SU-DHL-6 (cell line): ENCODE measurements around the gene TNNI3K.

Experiments used
- H2AFZ ChIP-seq: fragments of 200-600 bp; sonication (generic); 2 replicates; pipeline ENCODE4 v1.6.1; 2014; ENCODE audit warnings: low read depth, mild to moderate bottlenecking, moderate library complexity, mixed read lengths, antibody characterized with exemption, low read length; ENCODE audit not compliant: severe bottlenecking
- H3F3A ChIP-seq: fragments of 200-600 bp; shearing (Covaris generic); 2 replicates; pipeline ENCODE4 v1.6.0; 2016; ENCODE audit warnings: antibody characterized with exemption, mild to moderate bottlenecking; ENCODE audit not compliant: insufficient read depth
- H3K27ac ChIP-seq: fragments of 200-600 bp; sonication (generic); 2 replicates; pipeline ENCODE4 v1.5.1; 2016; ENCODE audit warnings: low read depth, mild to moderate bottlenecking, low read length, moderate library complexity, mixed read lengths
- H3K27me3 ChIP-seq: fragments of 200-600 bp; sonication (generic), shearing (Covaris generic); 2 replicates; pipeline ENCODE4 v1.6.0; 2014; ENCODE audit warnings: mild to moderate bottlenecking, low read length
- H3K36me3 ChIP-seq: fragments of 200-600 bp; sonication (generic); 2 replicates; pipeline ENCODE4 v1.6.1; 2014; ENCODE audit warnings: mild to moderate bottlenecking, low read length, mixed read lengths
- H3K4me2 ChIP-seq: fragments of 300-600, 200-600 bp; shearing (Covaris generic), sonication (generic); 2 replicates; pipeline ENCODE4 v1.6.0; 2014; ENCODE audit warnings: low read length, low read depth, mild to moderate bottlenecking; ENCODE audit not compliant: poor library complexity, severe bottlenecking
- H3K4me3 ChIP-seq: fragments of 200-600 bp; sonication (generic); 2 replicates; pipeline ENCODE4 v1.5.1; 2014; ENCODE audit warnings: antibody characterized with exemption, low read length, mild to moderate bottlenecking, mixed read lengths; ENCODE audit not compliant: insufficient read depth, poor library complexity, severe bottlenecking
- H3K79me2 ChIP-seq: fragments of 200-600 bp; sonication (generic); 2 replicates; pipeline ENCODE4 v1.6.1; 2014; ENCODE audit warnings: mild to moderate bottlenecking, low read length, moderate library complexity; ENCODE audit not compliant: insufficient read depth
- H3K9ac ChIP-seq: fragments of 200-600 bp; sonication (generic); 2 replicates; pipeline ENCODE4 v1.7.0; 2014; ENCODE audit warnings: mild to moderate bottlenecking, low read length
- H3K9me2 ChIP-seq: fragments of 200-600 bp; sonication (generic); replicated peaks from 2 replicates; pipeline ENCODE4 v1.6.1; 2014; ENCODE audit warnings: low read length; ENCODE audit not compliant: insufficient read depth
- H3K9me3 ChIP-seq: fragments of 200-600 bp; sonication (generic); 2 replicates; pipeline ENCODE4 v1.6.1; 2014; ENCODE audit warnings: low read length, mixed read lengths; ENCODE audit not compliant: insufficient read depth
- H4K20me1 ChIP-seq: fragments of 200-600 bp; sonication (generic); 2 replicates; pipeline ENCODE4 v1.6.1; 2014; ENCODE audit warnings: low read depth, mild to moderate bottlenecking, antibody characterized with exemption, low read length, moderate library complexity, mixed read lengths
- EZH2phosphoT487 ChIP-seq: fragments of 200-600 bp; sonication (generic), shearing (Covaris generic); conservative IDR thresholded peaks from 2 replicates; pipeline ENCODE4 v1.6.1; 2018; ENCODE audit warnings: mild to moderate bottlenecking, antibody characterized with exemption, low read length, moderate library complexity, mixed read lengths
- TF ChIP-seq, protein P1 (sequence below): fragments of 200-600 bp; sonication (generic); IDR thresholded peaks from one replicate; pipeline ENCODE4 v1.5.1; 2017; ENCODE audit warnings: antibody characterized with exemption, mild to moderate bottlenecking, low read length, moderate library complexity; ENCODE audit not compliant: insufficient read depth, poor library complexity, severe bottlenecking

Gene TNNI3K

GRCh38 chr1:74429580-74429979, 194.4 kb downstream of the TNNI3K start:
- H3F3A ChIP-seq: no peaks in the 10 kb centered on the region
- no peak overlapping the region for H3K4me2 ChIP-seq
- H2AFZ ChIP-seq: no peak overlapping the region
- no peak overlapping the region for H3K4me3 ChIP-seq
- no peaks in the 10 kb centered on the region for H4K20me1 ChIP-seq
- no peak overlapping the region for H3K27ac ChIP-seq
- H3K9me3 ChIP-seq: no peaks in the 10 kb centered on the region
- no peaks in the 10 kb centered on the region for H3K9me2 ChIP-seq
- no peaks in the 10 kb centered on the region for H3K36me3 ChIP-seq
- TF ChIP-seq, protein P1, sequence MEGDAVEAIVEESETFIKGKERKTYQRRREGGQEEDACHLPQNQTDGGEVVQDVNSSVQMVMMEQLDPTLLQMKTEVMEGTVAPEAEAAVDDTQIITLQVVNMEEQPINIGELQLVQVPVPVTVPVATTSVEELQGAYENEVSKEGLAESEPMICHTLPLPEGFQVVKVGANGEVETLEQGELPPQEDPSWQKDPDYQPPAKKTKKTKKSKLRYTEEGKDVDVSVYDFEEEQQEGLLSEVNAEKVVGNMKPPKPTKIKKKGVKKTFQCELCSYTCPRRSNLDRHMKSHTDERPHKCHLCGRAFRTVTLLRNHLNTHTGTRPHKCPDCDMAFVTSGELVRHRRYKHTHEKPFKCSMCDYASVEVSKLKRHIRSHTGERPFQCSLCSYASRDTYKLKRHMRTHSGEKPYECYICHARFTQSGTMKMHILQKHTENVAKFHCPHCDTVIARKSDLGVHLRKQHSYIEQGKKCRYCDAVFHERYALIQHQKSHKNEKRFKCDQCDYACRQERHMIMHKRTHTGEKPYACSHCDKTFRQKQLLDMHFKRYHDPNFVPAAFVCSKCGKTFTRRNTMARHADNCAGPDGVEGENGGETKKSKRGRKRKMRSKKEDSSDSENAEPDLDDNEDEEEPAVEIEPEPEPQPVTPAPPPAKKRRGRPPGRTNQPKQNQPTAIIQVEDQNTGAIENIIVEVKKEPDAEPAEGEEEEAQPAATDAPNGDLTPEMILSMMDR: no peak
- no peak for TF ChIP-seq EZH2phosphoT487
- H3K27me3 ChIP-seq: no peaks in the 10 kb centered on the region
- H3K9ac ChIP-seq: no peak overlapping the region
- no peaks in the 10 kb centered on the region for H3K79me2 ChIP-seq

- H3K27me3 ChIP-seq: no peaks in the 10 kb centered on the region
- no peaks in the 10 kb centered on the region for H3K36me3 ChIP-seq
- no peaks in the 10 kb centered on the region for H3K9me2 ChIP-seq
- no peak overlapping the region for H2AFZ ChIP-seq
- H3K9me3 ChIP-seq: no peaks in the 10 kb centered on the region
- H3K9ac ChIP-seq: no peak overlapping the region
- H3K27ac ChIP-seq: no peak overlapping the region
- no peak overlapping the region for H3K4me2 ChIP-seq
- H3K79me2 ChIP-seq: no peaks in the 10 kb centered on the region
- H3F3A ChIP-seq: no peaks in the 10 kb centered on the region
- no peak for TF ChIP-seq EZH2phosphoT487
- TF ChIP-seq, protein P1: no peak
- H4K20me1 ChIP-seq: no peaks in the 10 kb centered on the region
- no peak overlapping the region for H3K4me3 ChIP-seq
Measured at GRCh38 chr1:74430342-74430934, 195.3 kb downstream of the TNNI3K start.

DNA sequence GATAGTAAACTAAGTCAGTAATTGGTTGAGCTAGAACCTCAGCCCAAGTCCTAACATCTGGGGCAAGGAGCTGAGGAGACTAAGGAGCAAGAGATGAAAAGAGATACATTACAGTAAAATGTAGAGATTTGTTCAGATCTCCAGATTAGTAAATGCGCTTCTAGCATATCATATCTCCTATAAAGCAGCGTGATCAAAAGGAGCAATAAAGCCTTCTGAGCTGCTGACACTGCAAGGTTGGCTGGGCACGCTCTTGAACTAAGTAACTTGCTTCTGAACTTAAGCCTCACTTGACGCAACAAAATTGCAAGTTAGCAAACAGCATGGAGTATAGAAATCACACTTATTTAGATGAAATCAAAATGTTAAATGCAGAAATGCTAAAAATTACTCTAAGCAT, 196.3 kb downstream of the TNNI3K start:
- Histone ChIP-seq H3K27me3 (no peaks in the 10 kb centered on the region), H3K4me3 (no peak overlapping the region), H3K4me2 (no peak overlapping the region), H3K27ac (no peak overlapping the region), H3K36me3 (no peaks in the 10 kb centered on the region), H3K9ac (no peak overlapping the region), H4K20me1 (no peaks in the 10 kb centered on the region), H3K9me2 (no peaks in the 10 kb centered on the region), H3F3A (no peaks in the 10 kb centered on the region), H2AFZ (no peak overlapping the region), H3K79me2 (no peaks in the 10 kb centered on the region), H3K9me3 (no peaks in the 10 kb centered on the region)
- TF ChIP-seq, protein P1: no peak
- TF ChIP-seq EZH2phosphoT487: no peak
